Stimulated activated CD8-positive, alpha-beta memory T cell treated with anti-CD3 and anti-CD28 coated beads, Interleukin-15, amount 100 ng/mL, for 24 hours (primary cell): ENCODE results near the gene SGTB.
A peak's percentile ranks its signal among the peaks of the same experiment; 100 is the strongest.
"Not testable (repeated sequence)": the region's sequence is repeated elsewhere in the genome, so short reads cannot be mapped to it uniquely, and the experiment has no call there.

Source experiments
- DNase-seq: peaks from one replicate; pipeline ENCODE4 v3.0.0-alpha.2; 2020; ENCODE audit warnings: low read depth

The SGTB gene

GRCh38 chr5:65668696-65669095 is 53.2 kb downstream of the SGTB start:
- DNase-seq = no peak

- no peak for DNase-seq
These were observed 57.9 kb downstream of the SGTB start for GRCh38 chr5:65663804-65664521.

- no peak for DNase-seq
These were observed 67.2 kb downstream of the SGTB start for GRCh38 chr5:65654713-65655112.

GRCh38 chr5:65651144-65651543 is 70.8 kb downstream of the SGTB start:
- DNase-seq = no peak

- no peak for DNase-seq
These were observed 74.0 kb downstream of the SGTB start for GRCh38 chr5:65647941-65648340.

- DNase-seq = no peak
These were observed 75.0 kb downstream of the SGTB start for GRCh38 chr5:65646938-65647337.

- no peak for DNase-seq
These were observed 81.7 kb downstream of the SGTB start for GRCh38 chr5:65640240-65640639.

- DNase-seq = no peak
These were observed 90.9 kb downstream of the SGTB start for GRCh38 chr5:65630981-65631380.

GRCh38 chr5:65625743-65626142 is 96.2 kb downstream of the SGTB start:
- no peak for DNase-seq

GRCh38 chr5:65624571-65625555 is 97.0 kb downstream of the SGTB start, which contains the start of the genes SHLD3 and TRAPPC13:
Gene SHLD3 (plus strand): TSS chr5:65625027. CDS start chr5:65629588, 4,561 bp downstream.
Gene TRAPPC13 (plus strand): TSS chr5:65625027. CDS start chr5:65625061, 34 bp downstream.
- peak; percentile 40 for DNase-seq

GRCh38 chr5:65624025-65624570 is 97.8 kb downstream of the SGTB start, which contains the start of gene TRIM23:
Gene TRIM23 (minus strand): TSS chr5:65624333. CDS start chr5:65624274, 59 bp downstream.
- DNase-seq = peak; percentile 71

- no peak for DNase-seq
These were observed 98.4 kb downstream of the SGTB start for GRCh38 chr5:65623482-65623881.

GRCh38 chr5:65621961-65622360 is 99.9 kb downstream of the SGTB start:
- not testable (repeated sequence) for DNase-seq

- no peak for DNase-seq
These were observed 101.9 kb downstream of the SGTB start for GRCh38 chr5:65620021-65620420.
